PC-9 (cell line): ENCODE results near the gene PRR5. TPM values are rescaled to one million over a fixed set of nuclear protein-coding genes. Genes with fewer than 3 reads are reported as not detected.

Source experiments
- BruUV-seq: library from RNA; stranded (reverse); fragments of 400-500 nt; replicated peaks from 2 replicates; lab custom pipeline; 2021; lab: Mats Ljungman, UMichigan
- CTCF ChIA-PET: fragments of 300-600 bp; sonication (Branson Sonifier 250); formaldehyde crosslinking; loops from one replicate; lab custom pipeline; 2022; ENCODE audit warnings: antibody characterized with exemption; lab: Charles Lee
- POLR2A ChIA-PET: fragments of 300-600 bp; sonication (Branson Sonifier 250); formaldehyde crosslinking; loops from one replicate; lab custom pipeline; 2022; ENCODE audit warnings: antibody characterized with exemption; ENCODE audit not compliant: unreplicated experiment; lab: Charles Lee
- DNase-seq, 2 experiments: peaks; one replicate each; pipeline versions ENCODE4 v3.0.0 to v3.0.0-alpha.2; 2015 to 2022; ENCODE audit warnings: mixed read lengths in 1 of 2
- H2AFZ ChIP-seq: fragments of 200-600 bp; sonication (generic); 2 replicates; pipeline ENCODE4 v1.8.1; 2017; ENCODE audit warnings: antibody characterized with exemption
- H3F3A ChIP-seq: fragments of 200-600 bp; sonication (generic); 2 replicates; pipeline ENCODE4 v1.8.1; 2017; ENCODE audit warnings: antibody characterized with exemption, mild to moderate bottlenecking, low read depth; ENCODE audit not compliant: insufficient read depth
- H3K27ac ChIP-seq: fragments of 200-600 bp; sonication (generic); 2 replicates; pipeline ENCODE4 v1.6.1; 2016; ENCODE audit warnings: mixed run types
- H3K27me3 ChIP-seq: fragments of 200-600 bp; sonication (generic); 2 replicates; pipeline ENCODE4 v1.6.1; 2016; ENCODE audit warnings: low read depth, mixed run types; ENCODE audit not compliant: insufficient read depth
- H3K36me3 ChIP-seq: fragments of 200-600 bp; sonication (generic); 2 replicates; pipeline ENCODE4 v1.6.1; 2016; ENCODE audit warnings: low read depth, mixed run types
- H3K4me1 ChIP-seq: fragments of 200-600 bp; sonication (generic); replicated peaks from 2 replicates; pipeline ENCODE4 v1.6.1; 2016; ENCODE audit warnings: mixed run types; ENCODE audit not compliant: insufficient read depth
- H3K4me2 ChIP-seq: fragments of 200-600 bp; sonication (generic); 2 replicates; pipeline ENCODE4 v1.6.1; 2017; ENCODE audit warnings: mixed run types
- H3K4me3 ChIP-seq: fragments of 200-600 bp; sonication (generic); 2 replicates; pipeline ENCODE4 v1.6.1; 2016; ENCODE audit warnings: mixed run types
- H3K79me2 ChIP-seq: fragments of 200-600 bp; sonication (generic); 2 replicates; pipeline ENCODE4 v1.6.1; 2017; ENCODE audit warnings: low read depth, mixed run types
- H3K9me2 ChIP-seq: fragments of 200-600 bp; sonication (generic); 2 replicates; pipeline ENCODE4 v1.8.1; 2017; ENCODE audit warnings: mild to moderate bottlenecking; ENCODE audit not compliant: insufficient read depth
- H3K9me3 ChIP-seq: fragments of 200-600 bp; sonication (generic); 2 replicates; pipeline ENCODE4 v1.8.1; 2016; ENCODE audit warnings: low read depth; ENCODE audit not compliant: insufficient read depth
- H4K20me1 ChIP-seq: fragments of 200-600 bp; sonication (generic); 2 replicates; pipeline ENCODE4 v1.8.1; 2017; ENCODE audit not compliant: insufficient read depth
- CTCF ChIP-seq: fragments of 200-600 bp; sonication (generic); conservative IDR thresholded peaks from 2 replicates; pipeline ENCODE4 v1.6.1; 2017; ENCODE audit warnings: mixed run types, antibody characterized with exemption, mild to moderate bottlenecking, moderate library complexity
- EZH2 ChIP-seq: fragments of 200-600 bp; sonication (generic); IDR thresholded peaks from 2 replicates; pipeline ENCODE4 v1.8.0; 2017; ENCODE audit warnings: antibody characterized with exemption, low read depth
- intact Hi-C: fragments of 100-400 bp; cut with micrococcal nuclease; formaldehyde crosslinking; loops from one replicate; pipeline ENCODE4 v1.10.0; 2022; ENCODE audit not compliant: unreplicated experiment
- total RNA-seq: library from RNA; stranded (reverse); gene quantifications from 2 replicates; pipeline ENCODE4 v1.2.3, GENCODE V29; 2021

Gene PRR5
- total RNA-seq, 1 experiment from 2014 or later = 22.1 TPM

DNA sequence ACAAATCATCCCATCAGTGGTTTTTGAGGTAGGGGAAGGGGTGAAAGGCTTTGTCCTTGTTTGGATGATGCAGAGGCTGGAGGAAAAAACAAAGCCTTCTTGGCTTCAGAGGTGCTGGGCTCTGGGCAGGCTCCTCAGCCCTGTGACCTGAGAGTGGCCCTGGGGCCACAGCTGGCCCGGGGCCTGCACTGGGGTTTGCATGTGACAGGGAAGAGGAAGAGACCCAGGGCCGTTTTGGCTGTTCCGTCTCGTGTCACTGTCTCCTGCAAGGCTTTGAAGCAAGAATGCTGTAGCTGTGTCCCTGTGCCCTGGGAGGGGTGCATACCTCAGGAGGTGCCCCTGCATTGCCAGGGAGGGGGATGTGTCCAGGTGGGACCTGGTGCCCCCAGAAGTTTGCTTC is 63.0 kb downstream of the PRR5 start:
- POLR2A ChIA-PET = no interaction called here
- no peak for DNase-seq

GRCh38 chr22:44765571-44766285 is 63.7 kb downstream of the PRR5 start:
- H3K36me3 ChIP-seq = 0 out of 2 replicates have a peak, but pooled peaks cover 6% of the 10 kb centered on the region
- peaks cover 68% of the 10 kb centered on the region for H3K79me2 ChIP-seq
- no peaks in the 10 kb centered on the region; the same call in 1 of the 2 replicates for H3K9me3 ChIP-seq
- no peak overlapping the region for H3K27ac ChIP-seq
- no peak overlapping the region for H2AFZ ChIP-seq
- ChIA-PET CTCF (no interaction called here), POLR2A (no interaction called here)
- H3K4me3 ChIP-seq = no peak overlapping the region
- DNase-seq = no peak
- TF ChIP-seq CTCF = no peak
- no peak for TF ChIP-seq EZH2
- intact Hi-C loops = no loop called here
- H3F3A ChIP-seq = peaks cover 3% of the 10 kb centered on the region; the same call in 1 of the 2 replicates
- no peaks in the 10 kb centered on the region for H3K4me1 ChIP-seq
- no peaks in the 10 kb centered on the region for H3K9me2 ChIP-seq
- no peaks in the 10 kb centered on the region for H3K27me3 ChIP-seq
- H3K4me2 ChIP-seq = no peak overlapping the region
- H4K20me1 ChIP-seq = peaks cover 58% of the 10 kb centered on the region
- no TSS peak for BruUV-seq

More for the DNA sequence above, 63.0 kb downstream of the PRR5 start:
- peaks cover 56% of the 10 kb centered on the region for H4K20me1 ChIP-seq
- H3K27ac ChIP-seq = no peak overlapping the region
- peaks cover 7% of the 10 kb centered on the region for H3F3A ChIP-seq
- H2AFZ ChIP-seq = no peak overlapping the region
- H3K27me3 ChIP-seq = no peaks in the 10 kb centered on the region
- H3K4me1 ChIP-seq = no peaks in the 10 kb centered on the region
- CTCF ChIA-PET = no interaction called here
- H3K4me2 ChIP-seq = no peak overlapping the region
- no peaks in the 10 kb centered on the region; the same call in 1 of the 2 replicates for H3K9me3 ChIP-seq
- H3K79me2 ChIP-seq = peaks cover 71% of the 10 kb centered on the region
- no peak overlapping the region for H3K4me3 ChIP-seq
- no peaks in the 10 kb centered on the region for H3K9me2 ChIP-seq
- BruUV-seq = no TSS peak
- 0 out of 2 replicates have a peak, but pooled peaks cover 6% of the 10 kb centered on the region for H3K36me3 ChIP-seq
- intact Hi-C loops = no loop called here
- TF ChIP-seq EZH2 = no peak
- TF ChIP-seq CTCF = no peak

DNA sequence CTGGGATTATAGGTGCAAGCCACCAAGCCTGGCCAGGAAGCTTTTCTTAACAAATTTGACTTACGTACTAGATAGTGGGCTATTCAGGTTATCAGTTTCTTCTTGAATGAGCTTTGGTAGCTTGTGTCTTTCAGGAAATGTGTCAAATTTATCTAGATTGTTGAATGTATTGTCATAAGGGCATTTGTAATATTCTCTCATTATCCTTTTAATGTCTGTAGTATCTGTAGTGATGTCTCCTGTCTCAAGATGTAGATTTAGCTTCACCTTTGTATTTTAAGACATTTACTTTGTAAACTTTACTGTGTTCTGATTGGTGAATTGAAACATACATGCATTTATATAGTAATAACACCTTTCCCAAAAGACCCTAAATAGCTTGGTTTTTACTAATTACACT is 71.1 kb downstream of the PRR5 start:
- intact Hi-C loops = no loop called here
- BruUV-seq = no TSS peak

More for the DNA sequence above, 71.1 kb downstream of the PRR5 start:
- H3F3A ChIP-seq = peaks cover 10% of the 10 kb centered on the region; the same call in 1 of the 2 replicates
- H2AFZ ChIP-seq = no peak overlapping the region
- H3K27me3 ChIP-seq = no peaks in the 10 kb centered on the region
- no peak overlapping the region for H3K4me3 ChIP-seq
- ChIA-PET CTCF (interaction anchor here (0.5 kb wide), 1 partner anchor 370 kb away, joined by 11 read pairs; no protein-coding TSS in a partner anchor), POLR2A (interaction anchor here (0.7 kb wide), 1 partner anchor 11 kb away, joined by 37 read pairs; no protein-coding TSS in a partner anchor)
- H3K27ac ChIP-seq = no peak overlapping the region
- H3K79me2 ChIP-seq = peaks cover 54% of the 10 kb centered on the region
- peaks cover 48% of the 10 kb centered on the region for H4K20me1 ChIP-seq
- TF ChIP-seq CTCF (no peak), EZH2 (no peak)
- H3K36me3 ChIP-seq = 0 out of 2 replicates have a peak, but pooled peaks cover 1% of the 10 kb centered on the region
- no peaks in the 10 kb centered on the region for H3K9me2 ChIP-seq
- no peaks in the 10 kb centered on the region; the same call in 1 of the 2 replicates for H3K9me3 ChIP-seq
- no peaks in the 10 kb centered on the region for H3K4me1 ChIP-seq
- H3K4me2 ChIP-seq = no peak overlapping the region
- DNase-seq = no peak
